ENCODE data around the gene FLNC.

The FLNC gene

GRCh38 chr7:128865303-128865702, 35.1 kb downstream of the FLNC start:
- H3K4me3 ChIP-seq (replicated peaks in 1 of 2; ENCODE audit: low read depth in 2 of 2, low read length in 2 of 2): no peak overlapping the region
- DNase-seq (ENCODE audit: low read depth in 2 of 2): no peak
- TF ChIP-seq CTCF (IDR thresholded peaks at IDR 0.05; ENCODE audit: low read depth, low read length): no peak

DNA sequence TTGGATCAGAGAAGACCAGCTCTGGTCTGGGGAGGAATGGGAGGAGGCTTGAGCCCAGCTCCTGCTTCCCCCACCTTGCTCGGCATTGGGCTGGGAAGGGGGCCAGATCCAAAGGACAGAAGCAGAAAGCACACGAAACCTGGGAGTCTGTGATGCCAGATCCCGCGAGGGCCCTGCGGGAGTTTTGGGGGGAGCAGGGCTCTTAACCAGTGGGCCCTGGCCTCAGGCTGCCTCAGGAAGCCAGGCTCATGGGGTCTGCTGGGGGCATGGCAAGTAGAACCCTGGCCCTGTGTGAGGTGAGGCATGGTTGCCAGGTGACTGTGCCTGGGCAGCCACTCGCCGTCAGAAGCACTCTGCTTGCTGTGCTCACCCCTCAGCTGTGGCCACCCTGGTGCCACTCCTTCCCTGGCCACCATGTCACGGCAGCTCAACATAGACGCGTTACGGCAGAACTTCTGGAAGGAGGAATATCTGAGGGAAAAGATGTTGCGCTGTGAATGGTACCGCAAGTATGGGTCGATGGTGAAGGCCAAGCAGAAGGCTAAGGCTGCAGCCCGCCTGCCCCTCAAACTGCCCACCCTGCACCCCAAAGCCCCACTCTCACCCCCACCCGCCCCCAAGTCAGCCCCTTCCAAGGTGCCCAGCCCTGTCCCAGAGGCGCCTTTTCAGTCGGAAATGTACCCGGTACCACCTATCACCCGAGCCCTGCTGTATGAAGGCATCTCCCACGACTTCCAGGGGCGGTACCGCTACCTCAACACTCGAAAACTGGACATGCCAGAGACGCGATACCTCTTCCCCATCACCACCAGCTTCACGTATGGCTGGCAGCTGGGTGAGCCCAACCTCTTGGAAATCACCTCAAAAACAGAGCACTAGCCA, 36.0 kb downstream of the FLNC start:
- no peak for DNase-seq (ENCODE audit: low read depth in 2 of 2)
- no peak for TF ChIP-seq CTCF (IDR thresholded peaks at IDR 0.05; ENCODE audit: low read depth, low read length)
- no peak overlapping the region for H3K4me3 ChIP-seq (replicated peaks in 1 of 2; ENCODE audit: low read depth in 2 of 2, low read length in 2 of 2)

- TF ChIP-seq CTCF (IDR thresholded peaks at IDR 0.05; ENCODE audit: low read depth, low read length): no peak
- H3K4me3 ChIP-seq (replicated peaks in 1 of 2; ENCODE audit: low read depth in 2 of 2, low read length in 2 of 2): no peak overlapping the region
- no peak for DNase-seq (ENCODE audit: low read depth in 2 of 2)
Observed at GRCh38 chr7:128867241-128867640, 37.0 kb downstream of the FLNC start.

- no peak for TF ChIP-seq CTCF (IDR thresholded peaks at IDR 0.05; ENCODE audit: low read depth, low read length)
- DNase-seq (ENCODE audit: low read depth in 2 of 2): no peak
- no peak overlapping the region for H3K4me3 ChIP-seq (replicated peaks in 1 of 2; ENCODE audit: low read depth in 2 of 2, low read length in 2 of 2)
Observed at GRCh38 chr7:128867842-128868623, 37.8 kb downstream of the FLNC start.

DNA sequence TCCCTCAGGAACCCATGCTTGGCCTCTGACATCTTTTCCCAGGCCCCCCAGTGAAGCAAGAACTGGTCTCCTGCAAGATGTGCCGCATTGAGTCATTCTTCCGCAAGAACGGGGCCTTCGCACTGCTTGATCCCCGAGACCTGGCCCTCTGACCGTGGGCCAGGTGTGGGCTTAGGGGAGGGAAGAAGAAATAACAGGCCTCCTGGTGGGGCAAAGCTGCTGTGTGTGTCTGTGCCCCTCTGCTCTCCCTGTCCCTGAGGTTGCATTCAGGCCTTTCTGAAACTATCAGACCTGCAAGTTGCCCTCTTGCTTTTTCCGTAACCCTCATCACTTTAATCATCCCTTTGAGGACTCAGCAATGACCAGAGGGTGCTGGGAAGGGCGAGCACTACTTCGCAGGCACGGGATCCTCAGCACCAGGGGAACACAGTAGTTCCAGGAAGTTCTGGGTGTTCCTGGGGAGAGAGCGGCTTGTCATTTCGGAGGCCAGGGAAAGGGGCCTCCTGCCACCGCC, 38.5 kb downstream of the FLNC start:
- H3K4me3 ChIP-seq (replicated peaks in 1 of 2; ENCODE audit: low read depth in 2 of 2, low read length in 2 of 2): peak overlapping the region in 1 of 2 donors; percentile 48
- TF ChIP-seq CTCF (IDR thresholded peaks at IDR 0.05; ENCODE audit: low read depth, low read length): no peak

GRCh38 chr7:128869138-128869943, 39.1 kb downstream of the FLNC start:
- no peak for TF ChIP-seq CTCF (IDR thresholded peaks at IDR 0.05; ENCODE audit: low read depth, low read length)
- DNase-seq (ENCODE audit: low read depth in 2 of 2): peak; percentile 25 to 42
- peak overlapping the region; percentile 42 to 48 for H3K4me3 ChIP-seq (replicated peaks in 1 of 2; ENCODE audit: low read depth in 2 of 2, low read length in 2 of 2)

More for the DNA sequence above, 38.5 kb downstream of the FLNC start:
- DNase-seq (ENCODE audit: low read depth in 2 of 2): no peak
